ENCODE data around the gene RNF227. TPM values are rescaled to one million over a fixed set of nuclear protein-coding genes. Genes with fewer than 3 reads are reported as not detected.

Gene RNF227
- 0.66 and 1.4 TPM in 2 replicates for total RNA-seq (2014; rRNA removed; shearing (Covaris generic))
- 0.35 and 0.42 TPM in 2 replicates for polyA plus RNA-seq (2016; fragmentation: Nextera tagmentation; extraction: Ambion mirVana)
- long read RNA-seq, partial matches to known transcripts = 0 of 1 reads
- long read RNA-seq, other reads (novel, unspliced or antisense) = 1 of 1 reads

- H3K4me1 ChIP-seq (ENCODE audit: insufficient read depth) = no peaks in the 10 kb centered on the region
- H3K27ac ChIP-seq (ENCODE audit: low read depth) = no peak within 1 kb of the TSS
- no peaks in the 10 kb centered on the region for H3K36me3 ChIP-seq (ENCODE audit: insufficient read depth)
- Mint-ChIP-seq H3K27ac (no peak within 1 kb of the TSS), H3K9me3 (peaks cover 11% of the 10 kb centered on the region), H3K27me3 (ENCODE audit: insufficient read depth, low read depth, poor library complexity) (peaks cover 44% of the 10 kb centered on the region), H3K36me3 (ENCODE audit: low read depth) (no peaks in the 10 kb centered on the region; the same call in 2 of the 3 replicates), H3K4me1 (peaks cover 12% of the 10 kb centered on the region), H3K4me3 (peak within 1 kb of the TSS; percentile 76)
- H3K4me3 ChIP-seq = peak within 1 kb of the TSS; percentile 57
- H4K20me1 ChIP-seq (replicated peaks; ENCODE audit: insufficient read depth) = no peaks in the 10 kb centered on the region; the same call in 1 of the 2 replicates
- H2AFZ ChIP-seq = peak within 1 kb of the TSS; percentile 91
- no peaks in the 10 kb centered on the region for H3K9me2 ChIP-seq (ENCODE audit: insufficient read depth)
- H3F3A ChIP-seq (replicated peaks; ENCODE audit: low read depth) = peaks cover 4% of the 10 kb centered on the region; the same call in 1 of the 2 replicates
- ATAC-seq = peak; percentile 91
- peaks cover 60% of the 10 kb centered on the region for H3K27me3 ChIP-seq (ENCODE audit: insufficient read depth)
- DNase-seq (ENCODE audit: low spot score) = peak; percentile 93
- H3K4me2 ChIP-seq = peak within 1 kb of the TSS; percentile 82
- no peaks in the 10 kb centered on the region for H3K79me2 ChIP-seq (replicated peaks; ENCODE audit: insufficient read depth)
- TF ChIP-seq ZNF114 (CRISPR knock-in tag; IDR thresholded peaks at IDR 0.05) = no peak
- 0 out of 2 replicates have a peak, but pooled peaks have one; percentile 36 for TF ChIP-seq CREB1 (CRISPR knock-in tag; IDR thresholded peaks at IDR 0.05; ENCODE audit: low read depth)
- no peak for TF ChIP-seq EZH2 (IDR thresholded peaks at IDR 0.05; ENCODE audit: low read depth, unreplicated experiment)
- no peak for TF ChIP-seq NANOG (IDR thresholded peaks at IDR 0.05; ENCODE audit: borderline replicate concordance)
- TF ChIP-seq ETS1 (IDR thresholded peaks at IDR 0.05) = no peak
These were observed at the start of gene RNF227 for GRCh38 chr17:7915611-7916384. RNF227 (minus strand) TSS chr17:7916289; CDS start chr17:7916195, 94 bp downstream.

DNA sequence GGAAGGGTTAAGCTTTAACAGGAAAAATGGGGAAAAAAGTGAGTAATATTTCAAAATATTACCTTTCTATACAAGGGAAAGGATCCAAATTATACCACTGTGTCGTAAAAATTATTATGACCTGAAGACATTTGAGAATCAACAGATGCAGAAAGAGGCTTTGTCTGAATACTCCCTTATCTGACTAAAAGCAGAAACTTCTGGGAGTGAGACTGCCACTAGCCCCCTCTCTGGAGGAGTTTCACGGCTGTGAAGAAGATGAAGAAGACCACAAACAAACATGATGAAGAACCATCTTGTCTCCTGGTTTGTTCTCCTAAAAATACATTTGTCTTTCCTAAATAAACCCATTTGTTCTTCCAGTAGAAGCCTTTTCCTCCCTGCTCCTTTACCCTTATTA lies 45.3 kb upstream of the RNF227 start:
- 0 out of 2 replicates have a peak, but pooled peaks cover 5% of the 10 kb centered on the region for H3K9me2 ChIP-seq (ENCODE audit: insufficient read depth)
- no peak overlapping the region for H3K27ac ChIP-seq (ENCODE audit: low read depth)
- H3K36me3 ChIP-seq (ENCODE audit: insufficient read depth) = no peaks in the 10 kb centered on the region
- H3K4me3 Mint-ChIP-seq = no peak overlapping the region
- no peak overlapping the region for H2AFZ ChIP-seq
- no peaks in the 10 kb centered on the region for H3F3A ChIP-seq (replicated peaks; ENCODE audit: low read depth)
- no peaks in the 10 kb centered on the region for H3K79me2 ChIP-seq (replicated peaks; ENCODE audit: insufficient read depth)
- H3K4me3 ChIP-seq = no peak overlapping the region
- peaks cover 15% of the 10 kb centered on the region for H3K4me1 ChIP-seq (ENCODE audit: insufficient read depth)
- no peaks in the 10 kb centered on the region for H3K9me3 Mint-ChIP-seq
- no peaks in the 10 kb centered on the region for H3K27me3 ChIP-seq (ENCODE audit: insufficient read depth)
- no peak for ATAC-seq
- H3K4me2 ChIP-seq = peak overlapping the region; percentile 19
- no peaks in the 10 kb centered on the region for H3K36me3 Mint-ChIP-seq (ENCODE audit: low read depth)
- peaks cover 9% of the 10 kb centered on the region for H3K27me3 Mint-ChIP-seq (ENCODE audit: insufficient read depth, low read depth, poor library complexity)
- no peak overlapping the region for H3K27ac Mint-ChIP-seq
- no peaks in the 10 kb centered on the region for H4K20me1 ChIP-seq (replicated peaks; ENCODE audit: insufficient read depth)
- no peak for DNase-seq (ENCODE audit: low spot score)
- no peak for TF ChIP-seq EZH2phosphoT487 (IDR thresholded peaks at IDR 0.05; ENCODE audit: unreplicated experiment)
- TF ChIP-seq JUNB (IDR thresholded peaks at IDR 0.05; ENCODE audit: unreplicated experiment) = no peak
- TF ChIP-seq, protein P1, sequence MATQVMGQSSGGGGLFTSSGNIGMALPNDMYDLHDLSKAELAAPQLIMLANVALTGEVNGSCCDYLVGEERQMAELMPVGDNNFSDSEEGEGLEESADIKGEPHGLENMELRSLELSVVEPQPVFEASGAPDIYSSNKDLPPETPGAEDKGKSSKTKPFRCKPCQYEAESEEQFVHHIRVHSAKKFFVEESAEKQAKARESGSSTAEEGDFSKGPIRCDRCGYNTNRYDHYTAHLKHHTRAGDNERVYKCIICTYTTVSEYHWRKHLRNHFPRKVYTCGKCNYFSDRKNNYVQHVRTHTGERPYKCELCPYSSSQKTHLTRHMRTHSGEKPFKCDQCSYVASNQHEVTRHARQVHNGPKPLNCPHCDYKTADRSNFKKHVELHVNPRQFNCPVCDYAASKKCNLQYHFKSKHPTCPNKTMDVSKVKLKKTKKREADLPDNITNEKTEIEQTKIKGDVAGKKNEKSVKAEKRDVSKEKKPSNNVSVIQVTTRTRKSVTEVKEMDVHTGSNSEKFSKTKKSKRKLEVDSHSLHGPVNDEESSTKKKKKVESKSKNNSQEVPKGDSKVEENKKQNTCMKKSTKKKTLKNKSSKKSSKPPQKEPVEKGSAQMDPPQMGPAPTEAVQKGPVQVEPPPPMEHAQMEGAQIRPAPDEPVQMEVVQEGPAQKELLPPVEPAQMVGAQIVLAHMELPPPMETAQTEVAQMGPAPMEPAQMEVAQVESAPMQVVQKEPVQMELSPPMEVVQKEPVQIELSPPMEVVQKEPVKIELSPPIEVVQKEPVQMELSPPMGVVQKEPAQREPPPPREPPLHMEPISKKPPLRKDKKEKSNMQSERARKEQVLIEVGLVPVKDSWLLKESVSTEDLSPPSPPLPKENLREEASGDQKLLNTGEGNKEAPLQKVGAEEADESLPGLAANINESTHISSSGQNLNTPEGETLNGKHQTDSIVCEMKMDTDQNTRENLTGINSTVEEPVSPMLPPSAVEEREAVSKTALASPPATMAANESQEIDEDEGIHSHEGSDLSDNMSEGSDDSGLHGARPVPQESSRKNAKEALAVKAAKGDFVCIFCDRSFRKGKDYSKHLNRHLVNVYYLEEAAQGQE (IDR thresholded peaks at IDR 0.05; ENCODE audit: unreplicated experiment) = no peak
- no peak for TF ChIP-seq NANOG (IDR thresholded peaks at IDR 0.05; ENCODE audit: borderline replicate concordance)
- TF ChIP-seq CREB1 (CRISPR knock-in tag; IDR thresholded peaks at IDR 0.05; ENCODE audit: low read depth) = no peak
- TF ChIP-seq EZH2 (IDR thresholded peaks at IDR 0.05; ENCODE audit: low read depth, unreplicated experiment) = no peak
- TF ChIP-seq ZNF331 (CRISPR knock-in tag; IDR thresholded peaks at IDR 0.05; ENCODE audit: low read depth) = no peak
- no peak for TF ChIP-seq ZNF114 (CRISPR knock-in tag; IDR thresholded peaks at IDR 0.05)
- H3K4me1 Mint-ChIP-seq = peaks cover 14% of the 10 kb centered on the region

Data from GM23338 (cell line).